GDM1 (cell line): ENCODE results near the gene DDX31.
A peak's percentile ranks its signal among the peaks of the same experiment; 100 is the strongest.

Source experiments
- DNase-seq: peaks from one replicate; lab custom pipeline; 2025; lab: John Stamatoyannopoulos, UW

DDX31 gene

GRCh38 chr9:132673355-132673754, 3.6 kb upstream of the DDX31 start:
- no peak for DNase-seq

- no peak for DNase-seq
These were observed 2.6 kb upstream of the DDX31 start for GRCh38 chr9:132672413-132672690.

- DNase-seq: no peak
These were observed 2.0 kb upstream of the DDX31 start for GRCh38 chr9:132671620-132672412.

- no peak for DNase-seq
These were observed 941 bp upstream of the DDX31 start, which contains the start of gene GTF3C4 for GRCh38 chr9:132670457-132671391. Gene GTF3C4 (plus strand): TSS chr9:132670464. CDS start chr9:132670599, 135 bp downstream.

GRCh38 chr9:132669319-132669697, 475 bp downstream of the DDX31 start:
- DNase-seq: no peak

- DNase-seq: no peak
These were observed 5.9 kb downstream of the DDX31 start for GRCh38 chr9:132663851-132664250.

GRCh38 chr9:132663117-132663516, 6.7 kb downstream of the DDX31 start:
- no peak for DNase-seq

GRCh38 chr9:132662152-132662945, 7.4 kb downstream of the DDX31 start:
- no peak for DNase-seq

GRCh38 chr9:132656299-132656698, 13.5 kb downstream of the DDX31 start:
- DNase-seq: no peak

GRCh38 chr9:132651259-132651658, 18.5 kb downstream of the DDX31 start:
- no peak for DNase-seq

GRCh38 chr9:132648685-132649084, 21.1 kb downstream of the DDX31 start:
- DNase-seq: no peak

GRCh38 chr9:132648283-132648682, 21.5 kb downstream of the DDX31 start:
- DNase-seq: no peak

GRCh38 chr9:132647806-132648205, 22.0 kb downstream of the DDX31 start:
- no peak for DNase-seq

- no peak for DNase-seq
These were observed 22.4 kb downstream of the DDX31 start for GRCh38 chr9:132647355-132647754.

GRCh38 chr9:132646726-132647125, 23.1 kb downstream of the DDX31 start:
- no peak for DNase-seq

GRCh38 chr9:132645711-132646110, 24.1 kb downstream of the DDX31 start:
- DNase-seq: no peak

- DNase-seq: no peak
These were observed 24.5 kb downstream of the DDX31 start for GRCh38 chr9:132645306-132645705.

GRCh38 chr9:132644251-132644650, 25.5 kb downstream of the DDX31 start:
- peak; percentile 2 for DNase-seq

GRCh38 chr9:132641216-132641615, 28.6 kb downstream of the DDX31 start:
- no peak for DNase-seq

GRCh38 chr9:132639322-132639721, 30.5 kb downstream of the DDX31 start:
- no peak for DNase-seq

GRCh38 chr9:132638240-132638639, 31.5 kb downstream of the DDX31 start:
- no peak for DNase-seq

GRCh38 chr9:132637801-132638200, 32.0 kb downstream of the DDX31 start:
- DNase-seq: no peak
